CD4-positive, alpha-beta T cell treated with Interleukin-15 for 1 hour (primary cell): Measurements from ENCODE around the gene ORC4.

Experiments used
- DNase-seq: peaks from one replicate; pipeline ENCODE4 v3.0.0-alpha.2; 2020

The ORC4 gene

DNA sequence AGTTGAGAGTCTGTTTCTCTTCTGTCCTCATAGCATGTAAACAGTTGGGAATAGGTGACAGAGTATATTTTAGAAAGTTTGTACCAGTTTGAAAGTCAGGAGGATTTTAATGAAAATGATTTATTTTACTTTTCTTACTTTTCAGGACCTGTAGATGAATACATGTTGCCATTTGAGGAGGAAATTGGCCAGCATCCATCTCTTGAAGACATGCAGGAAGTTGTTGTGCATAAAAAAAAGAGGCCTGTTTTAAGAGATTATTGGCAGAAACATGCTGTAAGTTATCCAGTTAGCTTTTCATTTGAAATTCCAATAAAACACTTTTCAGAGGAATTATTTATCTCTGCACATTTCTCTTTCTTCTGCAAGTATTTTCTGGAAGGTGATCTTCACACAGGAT lies 94.7 kb downstream of the ORC4 start:
- DNase-seq, result no peak

DNA sequence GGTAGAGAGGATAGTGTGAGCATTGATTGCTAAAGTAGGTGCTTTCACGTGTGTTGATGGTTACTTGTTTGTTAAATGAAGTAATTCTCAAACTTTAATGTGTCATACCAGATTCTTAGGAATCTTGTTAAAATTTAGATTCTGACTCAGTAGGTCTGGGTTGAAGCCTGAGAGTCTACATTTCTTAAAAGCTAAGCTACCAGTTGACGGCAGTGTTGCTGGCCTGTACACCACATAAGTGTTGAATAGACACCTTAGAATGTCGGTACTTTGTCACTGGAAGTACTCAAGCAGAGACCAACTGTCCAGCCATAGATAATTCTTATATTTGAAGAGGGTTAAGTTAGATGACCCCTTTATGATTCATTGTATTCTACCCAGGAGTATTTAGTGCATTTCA lies 95.9 kb downstream of the ORC4 start:
- DNase-seq, result no peak

GRCh38 chr2:147923846-147924245 lies 96.7 kb downstream of the ORC4 start:
- no peak for DNase-seq

DNA sequence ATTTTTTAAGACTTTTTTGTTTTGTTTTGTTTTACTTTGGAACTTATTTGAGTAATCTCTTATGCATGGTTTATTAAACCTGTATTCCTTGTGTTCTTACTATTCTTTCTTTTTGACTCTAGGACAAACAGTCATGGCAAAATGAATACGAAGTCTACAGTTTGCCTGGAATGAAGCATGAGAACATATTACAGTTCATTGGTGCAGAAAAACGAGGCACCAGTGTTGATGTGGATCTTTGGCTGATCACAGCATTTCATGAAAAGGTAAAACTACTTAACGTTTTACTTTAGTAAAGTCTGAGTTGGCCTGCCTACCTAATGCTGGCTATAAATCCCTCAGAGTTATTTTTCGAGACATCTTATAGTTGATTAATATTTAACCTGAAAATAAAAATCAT lies 103.4 kb downstream of the ORC4 start:
- DNase-seq, result no peak

DNA sequence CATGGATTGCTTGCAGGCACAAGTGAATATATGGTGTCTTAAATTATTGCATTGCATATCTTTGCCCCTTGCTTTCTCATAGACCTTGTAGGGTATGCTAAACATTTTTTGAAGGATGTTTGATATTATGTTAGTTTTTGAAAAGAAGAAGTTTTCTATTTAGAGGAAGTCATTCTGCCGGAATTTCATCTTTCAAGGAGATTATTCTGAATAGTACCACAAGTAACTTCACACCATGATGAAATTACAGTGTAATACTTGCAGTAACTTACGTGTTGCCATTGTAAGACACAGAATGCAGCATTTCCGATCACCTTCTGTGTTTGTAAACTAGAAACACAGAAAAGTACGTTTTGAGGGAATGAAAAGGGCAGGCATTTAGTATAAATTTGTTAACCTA lies 103.8 kb downstream of the ORC4 start:
- no peak for DNase-seq

- no peak for DNase-seq
These were observed 104.5 kb downstream of the ORC4 start for GRCh38 chr2:147916067-147916466.

- no peak for DNase-seq
These were observed 106.6 kb downstream of the ORC4 start for GRCh38 chr2:147913701-147914480.

DNA sequence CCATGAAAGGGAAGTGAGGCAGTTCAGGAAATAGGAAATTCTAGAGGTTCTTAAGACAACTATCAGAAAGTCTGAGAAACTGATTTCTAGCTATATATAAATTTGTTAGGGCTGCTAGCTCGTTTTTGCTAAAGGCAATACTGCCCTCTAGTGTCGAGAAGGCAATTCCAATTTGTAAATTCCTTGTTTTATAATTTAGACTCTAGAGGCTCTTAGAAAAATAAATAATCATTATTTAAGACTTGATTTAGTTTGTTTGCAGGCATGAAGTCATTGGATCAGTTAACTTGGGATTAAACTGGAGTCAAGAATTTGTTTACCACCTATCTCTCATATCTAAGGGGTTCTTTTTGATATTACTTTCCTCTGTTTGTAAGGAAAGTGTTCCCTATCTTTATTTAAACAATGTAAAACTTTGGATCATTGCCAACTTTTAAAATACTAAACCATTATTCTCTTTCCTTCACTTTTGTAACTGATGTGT lies 109.5 kb downstream of the ORC4 start:
- no peak for DNase-seq

DNA sequence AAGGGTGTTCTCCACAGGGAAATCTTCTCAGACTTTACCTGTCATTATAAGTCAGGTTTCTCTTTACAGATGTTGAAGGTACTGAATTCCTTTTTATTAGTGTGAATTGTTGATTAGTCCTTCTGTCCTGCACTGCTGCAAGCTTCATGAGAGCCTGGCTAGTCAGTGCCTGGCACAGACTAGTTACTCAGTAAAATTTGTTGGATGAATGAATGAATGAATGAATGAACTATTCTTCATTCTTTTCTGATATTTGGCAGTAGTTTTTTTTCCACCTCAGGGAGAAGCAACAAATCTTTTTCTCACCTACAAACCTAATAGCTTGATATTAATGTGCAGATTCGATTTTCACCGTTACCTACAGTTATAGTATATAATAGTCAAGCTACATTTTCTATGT lies 111.4 kb downstream of the ORC4 start:
- DNase-seq, result no peak

DNA sequence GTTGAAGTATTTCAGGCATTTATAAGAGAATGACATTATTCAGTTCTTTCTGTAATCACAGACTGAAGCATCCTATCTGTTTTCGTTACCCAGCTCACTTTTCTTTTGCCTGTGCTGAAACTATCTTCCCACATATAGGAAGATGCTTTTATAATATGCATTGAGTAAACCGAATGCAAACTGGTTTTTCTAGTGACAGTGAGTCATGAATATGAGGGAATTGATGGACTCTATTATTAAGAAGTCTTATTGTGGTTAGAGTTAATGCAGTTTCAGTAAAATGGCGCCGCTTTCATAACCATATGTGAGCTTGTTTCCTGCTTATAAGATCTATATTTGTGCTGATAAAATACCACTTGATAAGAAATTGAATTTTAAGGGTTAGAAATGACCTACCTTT lies 116.5 kb downstream of the ORC4 start:
- DNase-seq, result no peak

DNA sequence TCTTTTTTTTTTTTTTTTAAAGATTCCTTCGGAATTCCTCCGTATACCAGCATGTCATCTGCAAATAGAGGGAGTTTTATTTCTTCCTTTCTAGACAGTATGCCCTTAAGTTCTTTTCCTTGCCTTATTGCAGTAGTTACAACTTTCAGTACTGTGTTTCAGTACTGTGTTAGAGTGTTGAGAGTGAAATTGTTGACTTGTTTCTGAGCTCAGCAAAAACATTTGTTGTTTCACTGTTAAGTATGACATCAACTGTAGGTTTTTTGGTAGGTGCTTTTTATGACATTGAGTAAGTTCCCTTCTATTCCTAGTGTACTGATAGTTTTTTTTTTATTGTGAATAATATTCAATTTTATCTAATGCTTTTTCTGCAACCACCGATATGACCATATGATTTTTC lies 131.9 kb downstream of the ORC4 start:
- no peak for DNase-seq

DNA sequence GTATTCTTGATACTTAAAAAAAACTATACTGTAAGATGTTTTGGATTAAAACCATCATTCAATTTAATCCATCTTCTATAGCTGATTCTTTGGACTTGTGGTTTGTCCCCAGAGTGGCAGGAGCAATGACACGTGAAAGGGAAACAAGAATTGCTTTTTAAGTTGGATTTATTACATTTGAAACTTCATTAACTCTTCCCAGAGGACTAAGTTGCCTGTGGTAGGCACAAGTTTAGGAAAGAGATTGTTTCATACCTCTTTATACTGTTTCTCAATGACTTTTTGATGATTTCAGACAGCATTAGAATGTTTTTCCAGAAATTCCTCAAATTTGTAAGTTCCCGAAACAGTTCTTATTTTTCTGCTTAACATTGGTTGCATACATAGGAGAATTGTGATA lies 134.4 kb downstream of the ORC4 start:
- DNase-seq, result no peak

- no peak for DNase-seq
These were observed 135.7 kb downstream of the ORC4 start for GRCh38 chr2:147884830-147885229.

DNA sequence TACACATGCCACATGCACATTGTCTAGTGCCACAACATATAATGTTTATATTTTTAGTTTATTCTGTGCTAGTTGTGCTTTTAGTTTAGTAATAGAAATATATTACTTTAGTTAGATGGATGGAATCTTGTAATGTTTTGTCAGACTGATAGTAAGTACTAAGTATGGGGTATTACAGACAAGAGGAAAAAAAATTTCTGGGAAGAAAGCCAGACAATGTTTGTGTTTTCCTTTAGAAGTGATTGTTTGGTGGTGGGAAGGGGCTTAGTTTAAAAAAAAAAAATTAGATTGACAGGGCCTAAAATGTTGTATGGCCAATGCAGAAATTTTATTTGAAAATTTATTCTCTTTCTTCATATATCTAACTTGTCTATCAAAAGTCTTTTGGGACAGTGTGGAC lies 137.9 kb downstream of the ORC4 start:
- DNase-seq, result no peak
